CD4-positive, CD25-positive, alpha-beta regulatory T cell (primary cell): ENCODE measurements around the gene DOCK3. TPM values are rescaled to one million over a fixed set of nuclear protein-coding genes. Genes with fewer than 3 reads are reported as not detected.
"Not testable (repeated sequence)": the region's sequence is repeated elsewhere in the genome, so short reads cannot be mapped to it uniquely, and the experiment has no call there.

ENCODE experiments used
- ATAC-seq, 2 donors: fragments of 150-1000 bp; cut with Tn5 transposase; one replicate each; pipeline ENCODE4 v1.10.0; 2021; ENCODE audit warnings: low read depth in 2 of 2, moderate number of reproducible peaks in 2 of 2, moderate library complexity in 1 of 2
- DNase-seq, 3 donors: peaks; one replicate each; pipeline versions ENCODE4 v3.0.0 to v3.0.0-alpha.2; 2012 to 2022; ENCODE audit warnings: mixed read lengths in 1 of 3
- H3K27ac ChIP-seq: one replicate; pipeline ENCODE4 v1.7.0; 2013; ENCODE audit warnings: mild to moderate bottlenecking, low read length; ENCODE audit not compliant: insufficient read depth, poor library complexity, severe bottlenecking
- H3K27me3 ChIP-seq: one replicate; pipeline ENCODE4 v1.7.0; 2013; ENCODE audit warnings: low read length; ENCODE audit not compliant: control insufficient read depth, insufficient read depth
- H3K36me3 ChIP-seq: one replicate; pipeline ENCODE4 v1.7.0; 2013; ENCODE audit warnings: mild to moderate bottlenecking, low read length, moderate library complexity; ENCODE audit not compliant: control insufficient read depth, insufficient read depth
- H3K4me1 ChIP-seq: 2 replicates; pipeline ENCODE4 v1.7.0; 2013; ENCODE audit warnings: mild to moderate bottlenecking, low read length; ENCODE audit not compliant: insufficient read depth, control insufficient read depth, poor library complexity, severe bottlenecking
- H3K4me3 ChIP-seq: one replicate; pipeline ENCODE4 v1.7.0; 2013; ENCODE audit warnings: low read depth, mild to moderate bottlenecking, low read length, moderate library complexity
- H3K9me3 ChIP-seq, 2 experiments: 1 replicate in 1 of 2; 2 replicates in 1 of 2; pipeline ENCODE4 v1.7.0; 2013; ENCODE audit warnings: low read length in 2 of 2, mild to moderate bottlenecking in 1 of 2, moderate library complexity in 1 of 2; ENCODE audit not compliant: control insufficient read depth in 2 of 2
- H3K27ac Mint-ChIP-seq, 3 donors: one replicate each; pipeline ENCODE4 v1.8.0; 2020 to 2022; ENCODE audit warnings: mild to moderate bottlenecking in 3 of 3, mixed read lengths in 3 of 3, moderate library complexity in 2 of 3
- H3K27me3 Mint-ChIP-seq: one replicate; pipeline ENCODE4 v1.8.0; 2022; ENCODE audit warnings: mild to moderate bottlenecking, mixed read lengths
- H3K36me3 Mint-ChIP-seq: one replicate; pipeline ENCODE4 v1.8.0; 2020; ENCODE audit warnings: mixed read lengths
- H3K4me1 Mint-ChIP-seq, 4 donors: one replicate each; pipeline ENCODE4 v1.8.0; 2020 to 2022; ENCODE audit warnings: mixed read lengths in 4 of 4, mild to moderate bottlenecking in 1 of 4
- H3K4me3 Mint-ChIP-seq, 4 donors: one replicate each; pipeline ENCODE4 v1.8.0; 2020 to 2022; ENCODE audit warnings: mild to moderate bottlenecking in 4 of 4, mixed read lengths in 4 of 4, moderate library complexity in 3 of 4
- H3K9me3 Mint-ChIP-seq, 7 donors: one replicate each; pipeline ENCODE4 v1.8.0; 2020 to 2022; ENCODE audit warnings: mixed read lengths in 7 of 7, mild to moderate bottlenecking in 3 of 7, moderate library complexity in 2 of 7
- polyA plus RNA-seq, 4 donors: library from polyadenylated mRNA; unstranded; fragments of 300-500 nt; fragmentation: Illumina TruSeq; gene quantifications; one replicate each; pipeline ENCODE4 v1.2.3, GENCODE V29; 2021
- total RNA-seq: library from RNA; stranded (reverse); gene quantifications from one replicate; pipeline ENCODE4 v1.2.3, GENCODE V29; 2022

DOCK3 gene
- total and polyA plus RNA-seq, 5 donors from 2014 or later = 0.03 to 0.35 (median 0.08) TPM

- no peaks in the 10 kb centered on the region for H3K27me3 Mint-ChIP-seq
- DNase-seq (no peak), ATAC-seq (no peak)
- no peaks in the 10 kb centered on the region for H3K36me3 ChIP-seq
- H3K4me1 Mint-ChIP-seq = no peaks in the 10 kb centered on the region
- peaks cover 0 to 9% of the 10 kb centered on the region in 2 experiments for H3K9me3 ChIP-seq
- H3K36me3 Mint-ChIP-seq = peaks cover 6% of the 10 kb centered on the region
- no peak overlapping the region for H3K4me3 ChIP-seq
- H3K27ac ChIP-seq = no peak overlapping the region
- no peak overlapping the region for H3K27ac Mint-ChIP-seq
- H3K9me3 Mint-ChIP-seq = peaks cover 0 to 17% (median 8%) of the 10 kb centered on the region in 7 donors
- peaks cover 2% of the 10 kb centered on the region for H3K27me3 ChIP-seq
- no peak overlapping the region for H3K4me3 Mint-ChIP-seq
- no peaks in the 10 kb centered on the region for H3K4me1 ChIP-seq
Observed at GRCh38 chr3:50786631-50787030, 111.9 kb downstream of the DOCK3 start.

- not testable (repeated sequence) for H3K4me3 ChIP-seq, ATAC-seq, H3K27me3 ChIP-seq, H3K36me3 Mint-ChIP-seq, H3K4me1 Mint-ChIP-seq, H3K36me3 ChIP-seq, H3K27ac Mint-ChIP-seq, DNase-seq, H3K9me3 ChIP-seq, H3K27me3 Mint-ChIP-seq, H3K27ac ChIP-seq, H3K9me3 Mint-ChIP-seq, H3K4me1 ChIP-seq
- peak overlapping the region in 1 of 4 donors; percentile 39 for H3K4me3 Mint-ChIP-seq
Observed at GRCh38 chr3:50790894-50791293, 116.2 kb downstream of the DOCK3 start.

- no peaks in the 10 kb centered on the region for H3K36me3 ChIP-seq
- H3K27me3 ChIP-seq = peaks cover 2% of the 10 kb centered on the region
- peaks cover 0 to 3% (median 0%) of the 10 kb centered on the region in 7 donors for H3K9me3 Mint-ChIP-seq
- ATAC-seq = no peak
- no peaks in the 10 kb centered on the region for H3K36me3 Mint-ChIP-seq
- peaks cover 0 to 1% (median 0%) of the 10 kb centered on the region in 4 donors for H3K4me1 Mint-ChIP-seq
- no peak overlapping the region for H3K27ac ChIP-seq
- H3K27me3 Mint-ChIP-seq = peaks cover 11% of the 10 kb centered on the region
- no peaks in the 10 kb centered on the region for H3K4me1 ChIP-seq
- DNase-seq = no peak
- no peaks in the 10 kb centered on the region for H3K9me3 ChIP-seq
- H3K4me3 Mint-ChIP-seq = no peak overlapping the region
- H3K27ac Mint-ChIP-seq = no peak overlapping the region
- H3K4me3 ChIP-seq = no peak overlapping the region
Observed at GRCh38 chr3:50792568-50792967, 117.8 kb downstream of the DOCK3 start.

GRCh38 chr3:50803805-50804204 lies 129.1 kb downstream of the DOCK3 start:
- H3K36me3 ChIP-seq, ATAC-seq, H3K4me1 ChIP-seq, H3K4me3 ChIP-seq, H3K4me3 Mint-ChIP-seq, DNase-seq, H3K4me1 Mint-ChIP-seq, H3K27ac ChIP-seq, H3K36me3 Mint-ChIP-seq, H3K27me3 ChIP-seq, H3K27me3 Mint-ChIP-seq, H3K27ac Mint-ChIP-seq: not testable (repeated sequence)
- peaks cover 21 to 25% of the 10 kb centered on the region in 2 experiments for H3K9me3 ChIP-seq
- H3K9me3 Mint-ChIP-seq = peaks cover 3 to 49% (median 27%) of the 10 kb centered on the region in 7 donors

GRCh38 chr3:50804376-50804775 lies 129.6 kb downstream of the DOCK3 start:
- peaks cover 3 to 44% (median 21%) of the 10 kb centered on the region in 7 donors for H3K9me3 Mint-ChIP-seq

GRCh38 chr3:50805321-50805720 lies 130.6 kb downstream of the DOCK3 start:
- H3K9me3 ChIP-seq = peaks cover 16 to 17% of the 10 kb centered on the region in 2 experiments
- H3K4me1 ChIP-seq = no peaks in the 10 kb centered on the region
- no peaks in the 10 kb centered on the region for H3K4me1 Mint-ChIP-seq
- no peaks in the 10 kb centered on the region for H3K27me3 ChIP-seq
- peaks cover 0 to 35% (median 14%) of the 10 kb centered on the region in 7 donors for H3K9me3 Mint-ChIP-seq
- ATAC-seq = no peak
- H3K27ac Mint-ChIP-seq = no peak overlapping the region
- H3K4me3 Mint-ChIP-seq = no peak overlapping the region
- no peak overlapping the region for H3K4me3 ChIP-seq
- no peaks in the 10 kb centered on the region for H3K36me3 ChIP-seq
- no peak for DNase-seq
- no peak overlapping the region for H3K27ac ChIP-seq
- no peaks in the 10 kb centered on the region for H3K27me3 Mint-ChIP-seq
- H3K36me3 Mint-ChIP-seq = no peaks in the 10 kb centered on the region

More at GRCh38 chr3:50804376-50804775, 129.6 kb downstream of the DOCK3 start:
- H3K4me3 Mint-ChIP-seq, H3K27ac ChIP-seq, ATAC-seq, H3K36me3 Mint-ChIP-seq, H3K4me1 Mint-ChIP-seq, H3K4me1 ChIP-seq, DNase-seq, H3K4me3 ChIP-seq, H3K36me3 ChIP-seq, H3K27me3 ChIP-seq, H3K27ac Mint-ChIP-seq, H3K27me3 Mint-ChIP-seq: not testable (repeated sequence)
- H3K9me3 ChIP-seq = peaks cover 16 to 23% of the 10 kb centered on the region in 2 experiments

GRCh38 chr3:50806031-50806430 lies 131.3 kb downstream of the DOCK3 start:
- Histone ChIP-seq H3K27ac (no peak overlapping the region), H3K4me3 (no peak overlapping the region), H3K9me3 (peaks cover 11% of the 10 kb centered on the region in 2 experiments), H3K36me3 (no peaks in the 10 kb centered on the region), H3K4me1 (no peaks in the 10 kb centered on the region), H3K27me3 (no peaks in the 10 kb centered on the region)
- Mint-ChIP-seq H3K4me3 (no peak overlapping the region), H3K36me3 (no peaks in the 10 kb centered on the region), H3K27me3 (no peaks in the 10 kb centered on the region), H3K27ac (no peak overlapping the region), H3K9me3 (peaks cover 0 to 28% (median 9%) of the 10 kb centered on the region in 7 donors), H3K4me1 (no peaks in the 10 kb centered on the region)
- ATAC-seq (no peak), DNase-seq (no peak)

- H3K27ac Mint-ChIP-seq = no peak overlapping the region
- H3K4me3 Mint-ChIP-seq = no peak overlapping the region
- Histone ChIP-seq H3K27me3 (no peaks in the 10 kb centered on the region), H3K36me3 (no peaks in the 10 kb centered on the region), H3K27ac (no peak overlapping the region), H3K4me1 (no peaks in the 10 kb centered on the region), H3K4me3 (no peak overlapping the region), H3K9me3 (peaks cover 5 to 7% of the 10 kb centered on the region in 2 experiments)
- ATAC-seq (no peak), DNase-seq (no peak)
- H3K9me3 Mint-ChIP-seq = peaks cover 0 to 20% (median 7%) of the 10 kb centered on the region in 7 donors
- H3K27me3 Mint-ChIP-seq = no peaks in the 10 kb centered on the region
- H3K36me3 Mint-ChIP-seq = no peaks in the 10 kb centered on the region
- no peaks in the 10 kb centered on the region for H3K4me1 Mint-ChIP-seq
Observed at GRCh38 chr3:50806806-50807205, 132.1 kb downstream of the DOCK3 start.
